ENCODE results near the gene WNK2.

WNK2 gene

DNA sequence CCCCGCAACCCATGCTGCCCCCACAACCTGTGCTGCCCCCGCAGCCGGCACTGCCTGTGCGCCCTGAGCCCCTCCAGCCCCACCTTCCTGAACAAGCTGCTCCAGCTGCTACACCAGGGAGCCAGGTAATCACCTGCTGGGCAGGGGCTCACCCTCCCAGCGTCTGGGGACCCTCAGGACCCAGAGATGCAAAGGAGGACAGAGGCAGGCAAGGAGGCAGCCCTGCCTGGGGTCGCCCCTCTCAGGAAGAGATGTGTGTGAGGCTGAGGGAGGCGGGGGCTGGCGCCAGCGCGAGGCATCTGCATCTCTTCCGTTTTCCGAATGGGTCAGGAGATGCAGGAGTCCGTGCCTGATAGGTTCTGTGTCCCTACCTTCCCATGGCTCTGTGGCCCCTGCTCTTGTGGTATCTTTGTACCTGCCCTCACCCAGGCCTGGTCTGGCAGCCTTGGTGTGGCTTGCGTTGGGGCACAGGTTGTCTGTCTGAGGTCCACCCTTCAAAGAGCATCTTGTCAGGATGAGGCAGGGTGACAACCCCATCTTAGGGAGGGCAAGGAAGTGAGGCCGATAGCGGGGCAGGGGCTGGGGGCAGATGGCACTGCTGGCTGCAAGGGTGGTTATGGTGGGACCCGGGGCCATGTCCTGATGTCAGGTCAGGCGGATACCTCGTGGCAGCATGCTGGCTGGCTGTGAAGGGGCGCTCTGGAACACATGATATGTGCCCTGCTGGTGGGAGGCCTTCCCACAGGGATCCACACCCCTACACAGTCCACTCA lies 75.7 kb downstream of the WNK2 start:
- no peak for DNase-seq (ENCODE audit: low read depth)
- TF ChIP-seq, protein P1, sequence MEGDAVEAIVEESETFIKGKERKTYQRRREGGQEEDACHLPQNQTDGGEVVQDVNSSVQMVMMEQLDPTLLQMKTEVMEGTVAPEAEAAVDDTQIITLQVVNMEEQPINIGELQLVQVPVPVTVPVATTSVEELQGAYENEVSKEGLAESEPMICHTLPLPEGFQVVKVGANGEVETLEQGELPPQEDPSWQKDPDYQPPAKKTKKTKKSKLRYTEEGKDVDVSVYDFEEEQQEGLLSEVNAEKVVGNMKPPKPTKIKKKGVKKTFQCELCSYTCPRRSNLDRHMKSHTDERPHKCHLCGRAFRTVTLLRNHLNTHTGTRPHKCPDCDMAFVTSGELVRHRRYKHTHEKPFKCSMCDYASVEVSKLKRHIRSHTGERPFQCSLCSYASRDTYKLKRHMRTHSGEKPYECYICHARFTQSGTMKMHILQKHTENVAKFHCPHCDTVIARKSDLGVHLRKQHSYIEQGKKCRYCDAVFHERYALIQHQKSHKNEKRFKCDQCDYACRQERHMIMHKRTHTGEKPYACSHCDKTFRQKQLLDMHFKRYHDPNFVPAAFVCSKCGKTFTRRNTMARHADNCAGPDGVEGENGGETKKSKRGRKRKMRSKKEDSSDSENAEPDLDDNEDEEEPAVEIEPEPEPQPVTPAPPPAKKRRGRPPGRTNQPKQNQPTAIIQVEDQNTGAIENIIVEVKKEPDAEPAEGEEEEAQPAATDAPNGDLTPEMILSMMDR (IDR thresholded peaks at IDR 0.05; ENCODE audit: control insufficient read depth, insufficient read depth, low read depth, low read length, missing control alignments) = no peak
- H3K4me3 ChIP-seq (ENCODE audit: control insufficient read depth, low read depth, low read length) = no peak overlapping the region

DNA sequence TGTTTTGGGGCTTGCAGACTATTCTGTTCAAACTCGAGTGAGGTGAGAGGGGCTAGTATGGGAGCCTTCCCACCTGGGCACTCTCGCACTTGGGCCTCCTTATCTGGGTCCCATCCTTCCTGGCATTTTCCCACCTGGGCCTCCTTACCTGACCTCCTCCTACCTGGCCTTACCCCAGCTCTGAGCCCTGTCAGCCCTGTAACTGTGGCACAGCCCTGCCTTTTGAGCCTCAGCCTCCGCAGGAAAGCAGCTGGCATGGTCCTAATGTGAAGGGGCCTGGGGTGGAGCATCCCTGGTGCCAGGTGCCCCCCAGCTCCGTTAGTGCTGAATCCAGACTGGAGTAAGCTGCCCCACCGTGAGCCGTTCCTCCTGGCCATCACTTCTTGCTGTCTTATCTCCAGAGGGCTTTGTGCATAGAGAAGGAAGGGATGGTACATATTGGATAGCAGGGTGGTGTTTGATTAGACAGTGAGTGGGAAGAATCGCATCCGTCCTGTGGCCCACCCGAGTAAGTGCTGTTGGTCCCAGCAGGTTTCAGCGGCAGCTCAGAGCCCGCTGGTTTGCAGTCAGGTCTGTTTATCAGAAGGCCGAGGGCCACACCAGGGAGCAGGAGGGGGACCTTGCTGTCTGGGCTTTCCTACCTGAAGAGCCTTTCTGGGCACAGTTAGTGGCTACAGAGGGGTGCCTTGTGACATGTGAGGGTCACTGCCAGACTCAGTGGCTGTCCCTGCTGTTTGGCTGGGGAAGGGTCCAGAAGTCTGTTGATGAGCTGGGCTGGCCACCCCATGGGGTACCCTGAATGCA lies 76.5 kb downstream of the WNK2 start:
- no peak for DNase-seq (ENCODE audit: low read depth)
- TF ChIP-seq, protein P1 (IDR thresholded peaks at IDR 0.05; ENCODE audit: control insufficient read depth, insufficient read depth, low read depth, low read length, missing control alignments) = no peak
- H3K4me3 ChIP-seq (ENCODE audit: control insufficient read depth, low read depth, low read length) = no peak overlapping the region

DNA sequence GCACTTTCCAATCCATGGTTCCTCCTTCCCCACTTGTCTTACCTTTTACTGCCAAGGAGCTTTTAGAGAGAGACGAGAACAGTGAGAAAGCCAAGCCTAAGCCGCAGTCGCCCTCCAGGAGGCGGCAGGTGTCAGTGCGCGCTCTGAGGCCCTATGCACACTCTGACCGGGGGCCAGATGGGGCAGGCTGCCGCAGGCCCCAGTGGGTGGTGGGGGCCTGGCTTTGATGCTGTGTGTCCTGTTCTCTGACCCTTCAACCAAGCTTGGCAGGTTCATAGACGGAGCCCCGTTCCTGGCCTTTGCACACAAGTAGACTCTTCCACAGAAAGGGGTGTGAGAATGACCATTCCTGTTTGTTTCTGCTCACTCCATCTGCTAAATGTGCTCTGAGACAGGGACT lies 77.3 kb downstream of the WNK2 start:
- TF ChIP-seq, protein P1 (IDR thresholded peaks at IDR 0.05; ENCODE audit: control insufficient read depth, insufficient read depth, low read depth, low read length, missing control alignments) = no peak
- no peak overlapping the region for H3K4me3 ChIP-seq (ENCODE audit: control insufficient read depth, low read depth, low read length)
- no peak for DNase-seq (ENCODE audit: low read depth)

DNA sequence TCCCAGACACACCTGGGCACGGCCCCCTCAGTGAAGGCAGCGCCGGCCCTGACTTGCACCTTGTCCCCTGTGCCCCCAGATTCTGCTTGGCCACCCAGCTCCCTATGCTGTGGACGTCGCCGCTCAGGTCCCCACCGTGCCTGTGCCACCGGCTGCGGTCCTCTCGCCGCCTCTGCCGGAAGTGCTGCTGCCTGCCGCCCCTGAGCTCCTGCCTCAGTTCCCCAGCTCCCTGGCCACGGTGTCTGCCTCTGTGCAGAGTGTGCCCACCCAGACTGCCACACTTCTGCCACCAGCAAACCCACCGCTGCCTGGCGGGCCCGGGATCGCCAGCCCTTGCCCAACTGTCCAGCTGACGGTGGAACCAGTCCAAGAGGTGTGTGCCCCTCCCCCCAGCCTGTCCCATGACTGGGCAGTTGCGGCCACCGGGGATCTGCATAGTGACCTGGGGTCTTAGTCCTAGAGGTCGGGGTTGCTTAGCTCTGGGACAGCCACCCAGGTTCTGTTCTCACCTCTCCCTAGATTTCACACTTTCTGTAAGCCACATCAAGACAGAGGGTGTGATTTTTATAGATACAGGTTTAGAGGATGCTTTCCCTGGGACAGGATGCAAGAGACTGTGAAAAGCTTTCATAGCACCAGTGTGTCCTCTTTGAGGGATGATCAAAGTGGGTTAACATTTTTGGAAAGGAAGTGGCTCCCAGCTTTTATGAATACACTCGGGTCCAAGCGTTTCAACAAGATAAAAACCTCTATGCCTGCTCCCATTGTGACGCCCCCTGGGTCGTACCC lies 78.0 kb downstream of the WNK2 start:
- H3K4me3 ChIP-seq (ENCODE audit: control insufficient read depth, low read depth, low read length) = no peak overlapping the region
- TF ChIP-seq, protein P1 (IDR thresholded peaks at IDR 0.05; ENCODE audit: control insufficient read depth, insufficient read depth, low read depth, low read length, missing control alignments) = no peak
- no peak for DNase-seq (ENCODE audit: low read depth)

DNA sequence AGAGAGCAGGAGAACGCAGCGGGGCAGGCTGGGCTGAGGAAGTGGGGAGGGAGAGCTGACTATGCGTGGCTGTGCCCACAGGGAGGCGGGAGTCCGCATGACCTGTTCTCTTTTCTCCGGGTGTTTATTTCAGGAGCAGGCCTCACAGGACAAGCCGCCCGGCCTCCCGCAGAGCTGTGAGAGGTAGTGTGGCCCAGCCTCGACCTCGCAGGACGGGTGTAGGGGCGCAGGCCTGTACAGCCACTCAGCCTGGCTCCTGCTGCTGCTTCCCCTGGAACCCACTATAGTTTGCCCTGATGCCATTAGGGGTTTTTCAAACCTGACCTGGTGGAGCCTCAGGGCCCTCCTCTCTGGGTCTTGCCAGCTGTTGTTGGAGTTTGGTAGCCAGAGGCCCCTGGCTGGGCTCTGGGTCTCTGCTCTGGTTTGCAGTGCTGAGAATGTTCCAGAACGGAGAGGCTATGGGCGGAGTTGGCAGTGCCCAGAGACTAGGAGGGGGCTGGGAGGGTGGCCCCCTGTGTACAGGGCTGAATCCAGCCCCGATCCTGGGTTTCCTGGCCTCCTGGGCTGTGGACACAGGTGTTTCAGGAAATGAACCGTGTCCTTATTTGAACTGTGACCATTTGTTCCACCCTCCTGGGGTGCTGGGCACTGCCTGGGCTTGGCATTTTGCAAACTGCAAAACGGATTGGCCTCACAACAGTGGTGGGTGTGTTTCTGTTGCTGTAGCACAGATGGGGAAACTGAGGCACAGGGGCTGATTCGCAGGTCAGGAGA lies 78.8 kb downstream of the WNK2 start:
- DNase-seq (ENCODE audit: low read depth) = no peak
- TF ChIP-seq, protein P1 (IDR thresholded peaks at IDR 0.05; ENCODE audit: control insufficient read depth, insufficient read depth, low read depth, low read length, missing control alignments) = no peak
- H3K4me3 ChIP-seq (ENCODE audit: control insufficient read depth, low read depth, low read length) = no peak overlapping the region

Measured in AG09309 (cell line).